ENCODE data around the gene CYP3A5. TPM values are rescaled to one million over a fixed set of nuclear protein-coding genes. Genes with fewer than 3 reads are reported as not detected.
A peak's percentile ranks its signal among the peaks of the same experiment; 100 is the strongest.

Gene CYP3A5
- total and polyA plus RNA-seq, 9 of the 15 experiments (the other 6 are each of a cell fraction or from before 2014, with no cell fraction given), result 0.73 to 2.8 (median 1.5) TPM

- TF ChIP-seq CUX1 (CRISPR knock-in tag; IDR thresholded peaks at IDR 0.05) (no peak), ARNT (IDR thresholded peaks at IDR 0.05) (peak; percentile 95 to 97; a peak in 3 of 4 replicates), MAFG (tag; conservative IDR thresholded peaks at IDR 0.05) (peak; percentile 98), IRF2 (CRISPR knock-in tag; IDR thresholded peaks at IDR 0.05) (no peak), TOE1 (IDR thresholded peaks at IDR 0.05; ENCODE audit: borderline replicate concordance) (peak; percentile 73; the same call in 1 of the 2 replicates), TOE1 (CRISPR knock-in tag; IDR thresholded peaks at IDR 0.05; ENCODE audit: borderline replicate concordance, low read depth) (no peak), PPARD (CRISPR knock-in tag; IDR thresholded peaks at IDR 0.05) (no peak), NBN (IDR thresholded peaks at IDR 0.05; ENCODE audit: low read depth) (peak; percentile 94), RBM22 (IDR thresholded peaks at IDR 0.05; ENCODE audit: low read depth, low read length, poor library complexity, severe bottlenecking) (no peak), MLLT1 (IDR thresholded peaks at IDR 0.05) (peak; percentile 26 to 87; a peak in 2 of 4 replicates), SOX6 (IDR thresholded peaks at IDR 0.05) (peak; percentile 98), HDAC1 (IDR thresholded peaks at IDR 0.05) (peak; percentile 94 to 97; a peak in 3 of 4 replicates), LCOR (CRISPR knock-in tag; IDR thresholded peaks at IDR 0.05) (peak; percentile 68; the same call in 1 of the 2 replicates), HLTF (IDR thresholded peaks at IDR 0.05) (peak; percentile 95; the same call in 1 of the 2 replicates), RAD21 (CRISPR knock-in tag; conservative IDR thresholded peaks at IDR 0.05 in 1 of 2, IDR thresholded peaks at IDR 0.05 in 1 of 2) (peak; percentile 29 to 72)
- TF ChIP-seq, protein P1, sequence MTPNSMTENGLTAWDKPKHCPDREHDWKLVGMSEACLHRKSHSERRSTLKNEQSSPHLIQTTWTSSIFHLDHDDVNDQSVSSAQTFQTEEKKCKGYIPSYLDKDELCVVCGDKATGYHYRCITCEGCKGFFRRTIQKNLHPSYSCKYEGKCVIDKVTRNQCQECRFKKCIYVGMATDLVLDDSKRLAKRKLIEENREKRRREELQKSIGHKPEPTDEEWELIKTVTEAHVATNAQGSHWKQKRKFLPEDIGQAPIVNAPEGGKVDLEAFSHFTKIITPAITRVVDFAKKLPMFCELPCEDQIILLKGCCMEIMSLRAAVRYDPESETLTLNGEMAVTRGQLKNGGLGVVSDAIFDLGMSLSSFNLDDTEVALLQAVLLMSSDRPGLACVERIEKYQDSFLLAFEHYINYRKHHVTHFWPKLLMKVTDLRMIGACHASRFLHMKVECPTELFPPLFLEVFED (CRISPR knock-in tag; conservative IDR thresholded peaks at IDR 0.05), result no peak
- TF ChIP-seq, protein P2, sequence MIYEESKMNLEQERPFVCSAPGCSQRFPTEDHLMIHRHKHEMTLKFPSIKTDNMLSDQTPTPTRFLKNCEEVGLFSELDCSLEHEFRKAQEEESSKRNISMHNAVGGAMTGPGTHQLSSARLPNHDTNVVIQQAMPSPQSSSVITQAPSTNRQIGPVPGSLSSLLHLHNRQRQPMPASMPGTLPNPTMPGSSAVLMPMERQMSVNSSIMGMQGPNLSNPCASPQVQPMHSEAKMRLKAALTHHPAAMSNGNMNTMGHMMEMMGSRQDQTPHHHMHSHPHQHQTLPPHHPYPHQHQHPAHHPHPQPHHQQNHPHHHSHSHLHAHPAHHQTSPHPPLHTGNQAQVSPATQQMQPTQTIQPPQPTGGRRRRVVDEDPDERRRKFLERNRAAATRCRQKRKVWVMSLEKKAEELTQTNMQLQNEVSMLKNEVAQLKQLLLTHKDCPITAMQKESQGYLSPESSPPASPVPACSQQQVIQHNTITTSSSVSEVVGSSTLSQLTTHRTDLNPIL (CRISPR knock-in tag; IDR thresholded peaks at IDR 0.05), result no peak
Measured at GRCh38 chr7:99665312-99666012, 14.3 kb downstream of the CYP3A5 start (continued).

All from K562 (cell line).